ENCODE data around the gene FSD2. TPM values are rescaled to one million over a fixed set of nuclear protein-coding genes. Genes with fewer than 3 reads are reported as not detected.

The FSD2 gene
- total and polyA plus RNA-seq, 2 of the 8 experiments (the other 6 are each of a cell fraction or from before 2014, with no cell fraction given) = 0.02 TPM; not detected in 1

DNA sequence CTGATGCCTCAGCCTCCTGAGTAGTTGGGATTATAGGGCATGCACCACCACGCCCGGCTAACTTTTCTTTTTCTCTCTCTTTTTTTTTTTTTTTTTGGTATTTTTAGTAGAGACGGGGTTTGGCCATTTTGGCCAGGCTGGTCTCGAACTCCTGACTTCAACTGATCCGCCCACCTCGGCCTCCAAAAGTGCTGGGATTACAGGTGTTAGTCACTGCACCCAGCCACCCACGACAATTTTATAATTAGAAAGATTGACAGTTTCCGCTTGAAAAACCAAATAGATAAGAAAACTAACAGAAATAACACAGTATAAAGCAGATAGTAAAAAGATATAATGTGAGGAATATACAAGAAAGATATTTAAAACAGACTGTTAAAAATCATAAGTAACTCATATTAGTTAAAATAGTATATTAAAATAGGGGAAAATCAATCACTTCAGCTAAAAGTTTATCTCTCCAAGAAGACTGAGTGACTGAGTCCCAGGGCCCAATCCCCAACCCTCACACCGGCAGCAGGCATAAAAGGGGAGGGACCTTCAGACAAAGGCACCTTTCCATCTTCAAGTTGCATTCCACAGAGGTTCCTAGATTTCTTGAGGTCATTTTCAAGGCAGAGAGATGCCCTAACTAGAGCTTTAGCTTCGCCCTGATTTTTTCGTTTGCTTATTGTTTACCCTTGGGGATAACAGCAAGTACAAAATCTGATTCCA, 2.2 kb upstream of the FSD2 start:
- Histone ChIP-seq H3K79me2 (ENCODE audit: control insufficient read depth in 1 of 2, insufficient read depth in 2 of 2, low read length in 2 of 2) (no peaks in the 10 kb centered on the region), H2BK5ac (ENCODE audit: low read depth, low read length) (no peak overlapping the region), H3K9ac (replicated peaks in 1 of 4; ENCODE audit: extremely low read depth in 1 of 4, low read depth in 3 of 4, low read length in 3 of 4) (no peak overlapping the region), H3K36me3 (ENCODE audit: control insufficient read depth in 2 of 4, insufficient read depth in 4 of 4, low read length in 3 of 4) (no peaks in the 10 kb centered on the region), H2AK5ac (ENCODE audit: low read depth, low read length) (no peak overlapping the region), H3K23me2 (ENCODE audit: low read depth, low read length) (peaks cover 5% of the 10 kb centered on the region; the same call in 1 of the 2 replicates), H2BK120ac (replicated peaks; ENCODE audit: low read depth, low read length) (no peak overlapping the region), H3K56ac (replicated peaks; ENCODE audit: insufficient read length, low read depth, low read length) (no peak overlapping the region), H4K20me1 (replicated peaks in 1 of 2; ENCODE audit: control insufficient read depth in 1 of 2, insufficient read depth in 2 of 2, low read length in 2 of 2) (no peaks in the 10 kb centered on the region), H4K91ac (replicated peaks; ENCODE audit: insufficient read length, low read length) (no peak overlapping the region), H3K14ac (ENCODE audit: insufficient read length) (no peak overlapping the region), H3K79me1 (ENCODE audit: low read depth, low read length) (no peaks in the 10 kb centered on the region), H2BK15ac (ENCODE audit: low read length) (no peak overlapping the region), H4K5ac (ENCODE audit: insufficient read length, low read depth, low read length) (no peak overlapping the region), H2BK20ac (ENCODE audit: low read length) (no peak overlapping the region), H3K4me1 (replicated peaks in 1 of 4; ENCODE audit: control insufficient read depth in 3 of 4, insufficient read depth in 4 of 4, low read length in 3 of 4) (peaks cover 0 to 6% (median 0%) of the 10 kb centered on the region in 4 experiments; a peak in 2 of 7 replicates), H3K27me3 (replicated peaks in 1 of 4; ENCODE audit: control insufficient read depth in 3 of 4, extremely low read depth in 1 of 4, insufficient read depth in 3 of 4, low read length in 3 of 4) (no peaks in the 10 kb centered on the region; a peak in 1 of 7 replicates), H3K4me2 (ENCODE audit: insufficient read depth in 1 of 2, low read depth in 2 of 2, low read length in 2 of 2) (peak overlapping the region in 1 of 2 experiments; percentile 88; a peak in 2 of 4 replicates), H2BK12ac (ENCODE audit: low read depth, low read length) (peak overlapping the region; percentile 75; the same call in 1 of the 2 replicates), H3K27ac (ENCODE audit: low read depth, low read length) (no peak overlapping the region), H3K4me3 (ENCODE audit: extremely low read depth in 1 of 4, insufficient read depth in 2 of 4, low read depth in 3 of 4, low read length in 4 of 4) (no peak overlapping the region), H3K4ac (replicated peaks; ENCODE audit: insufficient read length, low read depth, low read length) (no peak overlapping the region), H4K8ac (ENCODE audit: extremely low read depth, insufficient read depth, low read length) (no peak overlapping the region), H2AFZ (ENCODE audit: low read length) (peak overlapping the region; percentile 98), H3K23ac (ENCODE audit: insufficient read length) (no peak overlapping the region), H3K18ac (ENCODE audit: extremely low read depth, low read length) (no peak overlapping the region), H3K9me3 (ENCODE audit: insufficient read depth in 2 of 2, low read depth in 1 of 2, low read length in 1 of 2) (no peaks in the 10 kb centered on the region)
- no peak for TF ChIP-seq SP1 (IDR thresholded peaks at IDR 0.05; ENCODE audit: low read depth, low read length)
- ChIA-PET POLR2A (ENCODE audit: partially characterized antibody) (interaction anchor here (1.6 kb wide), 1 partner anchor 204 kb away, joined by 3 read pairs; the partner anchor contains the start of gene C15orf40), CTCF (ENCODE audit: partially characterized antibody) (interaction anchor here (0.6 kb wide), 1 partner anchor 21 kb away, joined by 3 read pairs; no protein-coding TSS in a partner anchor)
- WGBS, 2 experiments (ENCODE audit: extremely low coverage in 1 of 2, insufficient coverage in 1 of 2, insufficient read length in 1 of 2, insufficient replicate concordance in 2 of 2, low coverage in 1 of 2, low lambda C conversion rate in 2 of 2, missing lambda C conversion rate in 1 of 2) = 88% methylated on average over 7 of the region's 11 CpGs; no CpG with 5 or more reads in 1 of the 2 experiments
- no peak for DNase-seq (ENCODE audit: low read depth in 1 of 2, low spot score in 2 of 2)
- no peak for FAIRE-seq
